NCI-H226 (cell line): ENCODE measurements around the gene NEGR1.

Experiments used
- DNase-seq: peaks from one replicate; pipeline ENCODE4 v3.0.0-alpha.2; 2015

The NEGR1 gene

GRCh38 chr1:72111662-72112061 lies 170.7 kb downstream of the NEGR1 start:
- no peak for DNase-seq

DNA sequence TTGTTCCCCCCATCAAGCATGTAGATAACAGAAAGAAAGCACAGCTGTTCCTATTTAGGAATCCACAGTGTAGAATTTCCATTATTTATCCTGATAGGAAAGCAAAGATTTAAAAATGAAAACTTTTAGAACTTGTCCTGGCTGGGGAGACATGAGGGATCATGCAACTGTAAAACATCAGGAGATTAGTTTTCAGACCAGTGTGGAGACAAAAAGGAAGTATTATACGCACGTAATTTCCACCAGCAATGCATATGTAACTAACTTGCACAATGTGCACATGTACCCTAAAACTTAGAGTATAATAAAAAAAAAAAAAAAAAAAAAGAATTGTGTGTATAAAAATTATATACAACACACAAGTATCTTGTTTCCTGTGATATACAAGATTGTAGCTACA lies 172.4 kb downstream of the NEGR1 start:
- DNase-seq, result no peak

DNA sequence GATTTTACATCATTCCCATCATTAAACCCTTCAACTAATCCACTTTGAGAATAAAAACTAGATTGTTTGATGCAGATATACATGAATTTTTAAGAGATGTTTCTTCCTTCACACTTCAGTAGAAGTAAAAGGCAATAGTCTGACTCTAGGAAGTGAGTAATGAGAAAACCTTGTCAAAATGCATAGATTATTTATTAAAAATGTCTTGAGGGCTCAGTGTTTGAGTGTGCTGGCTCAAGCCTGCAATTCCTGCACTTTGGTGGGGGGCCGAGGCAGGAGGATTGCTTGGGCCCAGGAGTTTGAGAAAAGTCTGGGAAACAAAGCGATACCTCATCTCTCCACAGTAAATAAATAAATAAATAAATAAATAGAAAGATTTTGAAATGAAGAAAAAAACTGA lies 177.1 kb downstream of the NEGR1 start:
- DNase-seq, result no peak

DNA sequence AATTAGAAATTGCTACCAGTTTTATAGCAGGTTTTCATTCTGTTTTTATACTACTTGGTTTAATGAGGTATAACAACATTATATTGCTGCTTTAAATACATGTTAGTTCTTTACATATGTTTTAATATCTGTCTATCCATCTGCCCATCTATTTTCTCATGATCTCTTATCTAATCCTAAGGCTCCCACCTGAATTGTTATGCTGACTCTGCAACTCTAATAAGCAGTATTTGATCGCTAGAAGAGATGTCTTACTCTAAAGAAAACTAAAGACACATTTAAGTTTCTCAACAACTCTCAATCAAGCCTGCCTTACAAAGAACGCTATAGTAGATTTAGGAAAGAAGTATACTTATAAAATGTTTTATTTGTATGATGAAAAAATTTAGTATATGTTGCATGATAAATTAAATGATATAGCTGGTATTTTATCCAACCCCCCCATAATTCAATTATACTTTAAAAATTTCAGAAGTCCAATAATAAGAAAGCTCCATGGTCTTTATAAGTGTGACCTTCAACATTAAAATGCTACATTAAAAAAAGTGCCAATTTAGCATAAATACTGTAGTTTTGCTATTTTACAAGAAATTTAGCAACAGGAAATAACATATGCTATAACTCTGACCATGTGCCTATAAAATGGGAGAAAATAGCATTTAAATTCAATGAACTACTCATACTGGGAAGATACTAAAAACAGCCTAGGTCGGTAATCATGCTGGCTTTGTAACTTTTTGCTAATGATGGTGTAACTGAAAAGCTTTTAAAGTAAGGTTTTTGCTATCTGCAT lies 180.3 kb downstream of the NEGR1 start:
- DNase-seq, result no peak

- no peak for DNase-seq
These were observed 181.6 kb downstream of the NEGR1 start for GRCh38 chr1:72100771-72101170.

DNA sequence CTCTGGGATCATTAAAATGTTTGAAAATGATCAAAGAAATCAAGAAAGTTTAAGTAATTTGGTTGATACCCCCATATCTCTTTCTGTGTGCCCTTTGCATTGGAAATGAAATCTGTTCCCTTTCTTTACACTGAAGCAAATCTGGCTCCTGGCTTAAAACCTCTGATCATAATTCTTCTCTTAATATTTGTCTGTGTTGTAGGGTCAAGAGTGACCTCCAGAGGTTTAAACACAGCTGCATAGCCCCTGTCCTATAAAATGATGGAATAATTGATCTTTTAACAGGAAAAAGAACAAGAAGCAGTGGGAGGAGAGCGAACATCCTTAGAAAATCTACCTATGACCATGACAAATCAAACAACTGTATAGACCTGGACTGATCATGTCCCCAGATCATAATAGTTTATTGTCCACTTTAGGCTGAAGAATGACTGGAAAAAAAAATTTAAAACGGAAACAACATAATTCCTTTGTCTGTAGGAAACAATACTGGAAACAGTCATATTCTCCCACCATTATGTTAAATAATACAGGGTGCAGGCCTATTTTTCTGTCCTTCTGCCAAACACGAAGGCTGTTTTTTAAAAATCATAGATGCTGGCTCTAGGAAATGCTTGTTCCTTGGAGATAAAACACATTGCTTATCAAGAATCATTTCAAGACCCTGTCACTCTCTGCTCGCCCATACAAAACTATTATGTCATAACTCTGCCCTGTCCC lies 184.3 kb downstream of the NEGR1 start:
- DNase-seq, result no peak

DNA sequence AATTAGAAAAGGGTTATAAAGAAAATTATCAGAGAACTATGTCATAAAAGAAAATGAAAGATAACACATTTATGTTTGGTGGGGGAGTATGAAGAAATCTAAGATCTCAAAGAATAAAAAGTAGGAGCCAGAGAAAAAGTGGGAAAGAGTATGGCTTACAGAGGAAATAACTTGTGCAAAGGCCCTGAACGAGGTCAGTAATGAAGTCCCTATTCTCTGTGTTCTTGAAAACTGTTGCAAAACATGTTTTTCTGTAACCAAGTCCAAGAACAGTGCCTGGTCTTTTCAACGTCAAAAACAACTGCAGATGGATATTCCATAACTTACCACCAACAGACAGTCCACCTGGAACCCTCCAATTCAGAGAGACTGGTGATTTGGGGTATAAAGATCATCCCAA lies 188.1 kb downstream of the NEGR1 start:
- DNase-seq, result no peak

DNA sequence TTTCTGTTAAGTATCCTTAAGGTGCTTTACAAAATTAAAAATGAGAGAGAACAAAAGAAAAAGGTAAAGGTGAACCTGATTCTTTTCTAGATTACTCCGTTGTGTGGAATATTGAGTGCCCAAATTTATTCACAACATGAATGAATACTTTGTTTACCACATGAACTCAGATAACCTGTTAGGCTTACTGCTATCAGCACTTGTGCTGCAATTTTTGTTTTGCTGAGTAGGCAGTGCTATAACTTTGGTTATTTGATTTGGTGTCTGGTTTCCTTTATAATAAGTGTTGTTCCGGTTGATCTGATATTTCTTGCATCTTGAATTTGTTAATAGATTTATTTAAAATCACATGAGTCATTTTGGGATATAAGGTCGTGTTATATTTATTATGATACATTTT lies 195.9 kb downstream of the NEGR1 start:
- DNase-seq, result no peak

- DNase-seq, result no peak
These were observed 206.9 kb downstream of the NEGR1 start for GRCh38 chr1:72075425-72075824.

DNA sequence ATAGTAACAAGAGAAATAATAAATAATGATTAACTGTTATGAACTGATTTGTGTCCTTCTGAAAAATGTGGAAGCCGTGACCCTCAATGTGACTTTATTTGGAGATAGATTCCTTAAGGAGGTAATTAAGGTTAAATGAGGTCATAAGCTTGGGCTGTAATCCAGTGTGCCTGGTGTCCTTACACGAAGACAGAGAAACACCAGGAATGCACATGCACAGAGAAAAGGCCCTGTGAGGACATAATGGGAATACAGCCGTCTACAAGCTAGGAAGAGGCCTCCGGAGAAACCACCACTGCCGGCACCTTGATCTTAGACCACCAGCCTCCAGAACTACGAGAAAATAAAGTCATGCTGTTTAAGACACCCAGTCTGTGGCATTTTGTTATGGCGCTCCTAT lies 215.9 kb downstream of the NEGR1 start:
- DNase-seq, result no peak

DNA sequence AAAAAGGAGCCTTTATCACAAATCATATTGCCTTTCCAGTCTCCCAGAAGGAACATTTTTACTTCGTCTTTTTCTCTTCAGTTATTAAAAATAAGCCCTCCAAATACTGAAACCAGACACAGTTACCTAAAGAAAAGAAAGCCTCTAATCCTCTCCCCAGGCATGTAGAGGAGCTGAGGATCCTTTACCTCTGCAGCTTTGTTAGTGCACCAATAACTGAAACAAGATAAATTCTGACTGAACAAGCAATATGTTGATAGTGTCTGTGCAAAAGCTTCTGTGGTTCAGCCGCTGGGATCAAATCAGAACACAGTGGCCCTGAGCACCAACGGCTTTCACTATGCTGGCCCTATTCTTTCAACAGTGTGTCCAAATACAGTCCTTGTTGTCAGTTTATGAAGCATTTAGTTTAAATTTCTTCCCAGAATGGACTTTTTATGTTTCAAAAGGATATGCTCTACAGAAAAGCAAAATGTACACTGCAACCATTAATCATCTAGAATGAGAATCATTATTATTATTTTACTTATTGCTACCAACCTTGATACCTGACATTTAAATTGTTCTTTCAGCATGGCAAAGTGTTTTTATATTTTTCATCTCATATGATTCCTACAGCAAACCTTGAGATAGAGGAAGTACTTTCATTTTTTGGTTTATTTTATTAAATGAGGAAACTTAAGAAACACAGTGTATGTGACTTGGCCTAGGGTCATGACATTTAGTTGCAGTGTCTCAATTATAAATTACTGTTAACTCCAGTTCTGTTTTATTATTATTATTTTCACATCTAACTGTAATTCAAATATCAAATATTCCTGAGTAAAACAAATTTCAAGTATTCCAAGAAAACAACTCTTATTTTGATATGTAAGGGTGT lies 217.9 kb downstream of the NEGR1 start:
- no peak for DNase-seq

DNA sequence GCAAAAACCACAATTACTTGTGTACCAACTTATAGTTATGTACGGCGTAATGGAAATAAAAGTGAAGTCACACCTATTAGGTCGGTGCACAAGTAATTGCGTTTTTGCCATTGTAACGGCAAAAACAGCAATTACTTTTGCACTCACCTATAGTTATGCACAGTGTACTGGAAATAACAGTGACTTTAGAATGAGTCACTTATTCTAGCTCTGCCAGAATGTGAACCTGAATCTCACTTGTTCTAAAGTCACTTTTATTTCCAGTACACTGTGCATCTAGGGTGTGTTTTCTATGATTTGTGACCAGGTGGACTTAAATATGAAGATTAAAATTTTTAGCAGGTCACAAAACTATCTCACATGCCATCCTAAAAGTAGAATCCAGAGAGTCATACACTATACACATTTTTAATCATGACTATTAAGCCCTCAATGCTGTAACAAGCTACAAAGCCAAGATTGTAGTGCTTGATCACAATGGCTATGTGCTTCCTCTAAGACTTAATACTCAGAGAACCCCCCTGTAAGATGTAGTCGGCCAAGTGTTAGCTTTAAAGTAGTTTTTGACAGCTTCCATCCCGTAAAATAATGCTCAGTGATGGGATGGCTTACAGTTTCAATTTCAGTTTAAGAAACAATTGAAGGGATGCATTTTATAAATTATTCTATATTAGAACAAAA lies 218.8 kb downstream of the NEGR1 start:
- no peak for DNase-seq

- peak; percentile 26 for DNase-seq
These were observed 219.8 kb downstream of the NEGR1 start for GRCh38 chr1:72062584-72062983.

DNA sequence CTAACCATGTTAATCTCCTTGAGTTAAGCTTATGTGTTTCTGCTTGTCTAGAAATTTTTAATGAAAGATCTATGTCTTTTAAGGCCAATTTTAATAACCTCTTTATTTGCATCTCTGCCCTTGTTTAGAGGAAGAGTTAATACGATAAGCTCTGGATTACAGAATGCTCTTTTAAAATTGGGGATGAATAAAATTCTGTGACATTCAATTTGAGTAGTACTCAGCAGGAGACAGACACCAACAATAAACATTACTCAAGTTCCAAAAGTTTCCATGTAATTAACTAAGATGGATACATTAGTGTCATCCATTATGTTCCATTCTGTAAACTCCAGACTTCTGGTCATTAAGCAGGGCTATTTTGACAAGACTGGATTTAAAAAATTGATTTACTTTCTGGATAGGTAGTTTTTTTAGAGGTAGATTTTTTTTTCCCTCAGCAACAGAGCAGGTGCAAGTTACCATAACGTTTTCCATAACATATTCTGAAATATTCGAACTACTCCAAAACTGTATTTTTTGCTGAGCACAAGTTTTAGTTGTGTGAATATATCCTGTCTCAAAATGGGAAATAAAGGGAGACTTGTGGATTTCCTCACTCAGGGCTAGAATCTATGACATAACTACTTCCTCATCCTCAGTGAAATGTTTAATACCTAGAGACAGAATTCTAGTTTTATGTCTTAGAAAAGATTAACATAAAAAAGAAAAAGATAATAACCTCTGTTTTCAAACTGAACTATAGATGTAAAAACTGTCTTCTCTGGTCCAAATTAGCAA lies 221.7 kb downstream of the NEGR1 start:
- DNase-seq, result no peak

DNA sequence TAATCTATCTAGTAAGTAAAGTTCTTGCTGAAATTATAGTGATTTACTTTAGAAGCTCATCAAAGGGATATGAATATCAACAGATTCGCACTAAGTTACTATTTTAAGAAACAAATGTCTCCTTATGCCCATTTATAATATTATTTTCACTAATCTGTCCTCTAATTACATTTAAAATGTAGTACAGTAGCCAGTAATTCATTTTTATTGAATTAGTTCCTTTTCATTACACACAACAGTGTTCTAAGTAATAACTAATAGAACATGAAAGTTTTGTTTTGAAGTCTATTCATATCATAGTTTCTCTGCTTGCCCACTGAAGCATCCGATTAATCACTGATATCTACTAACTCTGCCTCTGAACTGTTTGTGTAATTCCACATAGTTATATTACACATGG lies 225.8 kb downstream of the NEGR1 start:
- DNase-seq, result no peak

DNA sequence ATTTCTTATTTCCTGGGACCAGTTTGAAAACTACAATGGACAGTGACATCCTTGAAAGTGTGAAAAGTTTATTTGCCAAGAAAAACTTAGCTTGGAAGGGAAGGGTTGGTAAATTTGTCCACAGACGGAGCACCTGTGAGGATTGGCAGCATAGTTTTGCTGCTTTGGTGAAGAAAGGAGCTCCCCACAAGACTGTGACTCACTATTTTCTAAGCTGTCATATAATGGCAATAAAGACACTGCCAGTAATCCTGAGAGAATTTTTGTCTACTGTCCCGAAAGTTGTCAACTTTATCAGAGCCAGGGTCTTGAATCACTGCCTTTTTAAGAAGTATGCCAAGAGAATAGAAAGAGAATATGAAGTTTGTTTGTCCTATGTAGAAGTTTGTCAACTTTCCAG lies 230.8 kb downstream of the NEGR1 start:
- no peak for DNase-seq

- no peak for DNase-seq
These were observed 231.8 kb downstream of the NEGR1 start for GRCh38 chr1:72050551-72050950.

DNA sequence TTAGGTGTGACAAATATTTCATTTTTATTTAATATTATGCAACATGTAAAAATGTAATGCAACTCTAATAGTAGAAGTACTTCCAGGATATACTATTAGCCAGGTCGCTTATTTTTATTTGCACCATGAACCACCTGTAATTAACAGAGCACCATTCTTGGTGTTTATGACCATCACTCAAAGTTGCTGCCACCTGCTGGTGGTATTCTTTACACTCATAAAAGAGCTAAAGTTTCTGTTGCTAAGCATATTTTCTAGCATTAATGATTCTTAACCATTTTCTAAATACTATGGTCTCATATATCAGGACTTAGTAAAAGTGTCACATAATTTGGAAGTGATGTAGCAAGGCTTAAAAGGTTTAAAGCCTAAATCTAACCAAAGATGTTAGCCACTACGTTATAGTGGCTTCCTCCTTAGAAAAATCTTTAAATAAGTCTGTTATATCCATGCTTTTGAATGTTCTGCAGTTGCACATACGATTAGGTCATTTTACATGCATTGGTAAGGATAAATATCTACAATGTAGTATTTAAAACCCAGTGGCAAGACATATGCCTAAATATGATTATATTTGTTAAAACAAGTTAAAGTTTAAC lies 244.5 kb downstream of the NEGR1 start:
- DNase-seq, result peak; percentile 5

DNA sequence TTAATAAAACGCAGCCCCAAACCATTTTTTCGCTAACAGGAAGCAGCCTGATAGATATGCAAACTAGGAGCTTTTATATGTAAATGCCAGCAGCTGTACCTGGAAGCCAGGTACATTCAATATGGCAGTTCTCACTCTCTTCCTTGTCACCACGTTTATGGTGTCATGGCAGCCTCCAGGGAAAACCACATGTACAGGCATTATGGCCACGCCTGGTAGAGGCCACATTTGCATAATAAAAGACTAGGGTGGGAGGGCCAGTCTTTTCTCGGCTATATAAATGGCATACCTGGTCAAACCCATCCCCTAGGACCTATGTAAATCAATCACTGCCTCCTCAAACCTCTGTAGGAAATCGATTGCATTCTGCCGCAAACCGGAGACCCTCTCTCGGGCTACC lies 247.5 kb downstream of the NEGR1 start:
- DNase-seq, result no peak

DNA sequence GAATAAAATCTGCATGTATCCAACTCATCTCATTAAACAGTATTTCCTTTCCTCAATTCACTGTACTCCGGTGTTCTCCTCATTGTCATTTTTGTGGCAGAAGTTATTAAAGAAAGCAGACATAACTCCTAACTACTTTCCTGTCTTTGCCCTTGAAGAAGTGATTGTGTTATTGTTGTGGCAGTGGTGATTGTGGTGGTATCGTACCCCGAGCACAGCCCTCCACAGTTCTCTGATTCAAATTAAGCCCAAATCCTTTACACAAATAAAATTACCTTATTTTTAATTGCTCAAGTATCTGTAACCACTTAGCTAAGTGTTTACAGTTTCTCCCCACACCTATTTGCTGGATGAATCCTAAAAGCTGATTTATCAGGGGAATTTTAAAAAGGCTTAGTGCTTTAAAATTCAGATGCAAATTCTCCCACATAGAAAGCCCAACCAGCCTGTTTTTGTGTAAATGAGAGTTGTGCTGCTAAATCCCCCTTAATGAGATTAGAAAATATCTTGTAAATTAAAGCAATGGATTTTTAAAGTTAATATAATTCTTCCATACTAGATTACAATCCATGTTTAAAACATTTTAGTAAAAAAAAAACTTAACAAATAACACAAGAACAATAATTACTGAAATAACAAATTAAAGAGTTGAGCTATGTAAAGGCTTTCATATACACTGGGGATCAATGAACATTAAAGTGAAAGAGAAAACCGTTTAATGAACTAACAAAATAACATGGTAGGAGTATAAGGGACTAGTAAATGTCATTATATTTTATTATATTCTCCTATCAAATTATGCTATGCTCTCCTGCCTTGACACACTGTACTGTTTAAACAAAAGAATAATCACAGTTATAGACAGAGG lies 259.0 kb downstream of the NEGR1 start:
- DNase-seq, result no peak

DNA sequence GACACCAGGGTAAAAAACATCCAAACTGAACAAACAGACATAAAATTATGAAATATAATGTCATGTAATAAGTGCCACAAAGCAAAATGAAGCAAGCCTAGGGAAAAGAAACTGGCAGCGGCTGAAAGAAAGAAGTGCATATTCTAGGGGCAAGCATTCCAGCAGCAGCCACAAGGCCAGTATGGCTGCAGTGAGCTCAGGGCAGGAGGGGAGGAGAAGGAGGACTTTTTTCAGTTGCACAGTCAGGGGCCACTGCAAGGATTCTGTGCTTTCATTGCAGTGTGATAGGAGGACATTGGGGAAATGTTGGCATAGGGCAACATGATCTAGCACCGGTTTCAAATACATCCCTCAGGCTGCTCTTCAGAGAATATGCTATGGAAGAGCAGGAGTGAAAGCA lies 263.8 kb downstream of the NEGR1 start:
- DNase-seq, result no peak
